ENCODE results near the gene DDX3X. TPM values are rescaled to one million over a fixed set of nuclear protein-coding genes. Genes with fewer than 3 reads are reported as not detected.
A peak's percentile ranks its signal among the peaks of the same experiment; 100 is the strongest.

Gene DDX3X
- total and polyA plus RNA-seq, 8 donors: 23.2 to 142 (median 96.4) TPM

DNA sequence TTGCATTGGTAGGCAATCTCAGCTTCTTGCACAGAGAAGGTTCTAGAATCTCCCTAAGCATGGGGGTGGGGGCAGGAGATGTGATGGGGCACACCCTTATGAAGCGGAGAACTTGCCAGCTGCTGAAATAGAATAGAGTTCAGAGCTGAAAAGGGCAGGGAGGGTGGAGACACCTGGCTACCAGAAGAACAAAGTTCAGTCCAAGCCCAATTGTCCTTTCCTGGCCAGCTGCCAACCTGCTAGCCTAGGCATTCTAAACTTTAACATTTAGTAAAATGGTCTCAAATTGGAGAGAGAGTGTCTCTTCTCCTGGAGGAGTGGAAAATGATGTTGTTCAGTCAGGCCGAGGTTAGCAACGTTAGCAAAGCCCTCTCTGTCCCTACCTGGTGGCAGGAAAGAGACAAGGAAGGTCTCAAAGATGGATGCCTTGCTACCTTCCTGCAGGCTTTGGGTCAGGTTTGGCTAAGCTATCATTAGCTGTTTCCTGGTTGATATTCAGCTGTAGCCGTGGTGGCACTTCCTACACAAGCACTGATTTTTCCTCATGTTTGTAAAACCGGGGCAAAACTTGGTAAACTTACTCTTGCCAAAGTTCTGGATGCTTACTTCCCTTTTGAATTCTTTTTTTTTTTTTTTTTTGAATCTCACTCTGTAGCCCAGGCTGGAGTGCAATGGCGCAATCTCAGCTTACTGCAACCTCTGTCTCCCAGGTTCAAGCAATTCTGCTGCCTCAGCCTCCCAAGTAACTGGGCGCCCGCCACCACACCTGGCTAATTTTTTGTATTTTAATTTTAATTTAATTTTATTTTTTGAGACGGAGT lies 78.5 kb downstream of the DDX3X start:
- peak in 3 of 4 donors; percentile 16 to 37 (median 27) for ATAC-seq
- no peak for FAIRE-seq
- Histone ChIP-seq H3K4me3 (no peak overlapping the region), H3K9me3 (no peaks in the 10 kb centered on the region), H3K27me3 (peaks cover 0 to 15% (median 0%) of the 10 kb centered on the region in 4 donors), H3K4me1 (no peaks in the 10 kb centered on the region), H3K36me3 (no peaks in the 10 kb centered on the region), H3K27ac (no peak overlapping the region)
- WGBS, 2 donors: 60 to 68% methylated on average over 9 of the region's 9 CpGs
- peak in 3 of 6 donors; percentile 10 to 61 (median 37) for DNase-seq
- intact Hi-C loops (cut with DNase I): no loop called here
- TF ChIP-seq, protein P1, sequence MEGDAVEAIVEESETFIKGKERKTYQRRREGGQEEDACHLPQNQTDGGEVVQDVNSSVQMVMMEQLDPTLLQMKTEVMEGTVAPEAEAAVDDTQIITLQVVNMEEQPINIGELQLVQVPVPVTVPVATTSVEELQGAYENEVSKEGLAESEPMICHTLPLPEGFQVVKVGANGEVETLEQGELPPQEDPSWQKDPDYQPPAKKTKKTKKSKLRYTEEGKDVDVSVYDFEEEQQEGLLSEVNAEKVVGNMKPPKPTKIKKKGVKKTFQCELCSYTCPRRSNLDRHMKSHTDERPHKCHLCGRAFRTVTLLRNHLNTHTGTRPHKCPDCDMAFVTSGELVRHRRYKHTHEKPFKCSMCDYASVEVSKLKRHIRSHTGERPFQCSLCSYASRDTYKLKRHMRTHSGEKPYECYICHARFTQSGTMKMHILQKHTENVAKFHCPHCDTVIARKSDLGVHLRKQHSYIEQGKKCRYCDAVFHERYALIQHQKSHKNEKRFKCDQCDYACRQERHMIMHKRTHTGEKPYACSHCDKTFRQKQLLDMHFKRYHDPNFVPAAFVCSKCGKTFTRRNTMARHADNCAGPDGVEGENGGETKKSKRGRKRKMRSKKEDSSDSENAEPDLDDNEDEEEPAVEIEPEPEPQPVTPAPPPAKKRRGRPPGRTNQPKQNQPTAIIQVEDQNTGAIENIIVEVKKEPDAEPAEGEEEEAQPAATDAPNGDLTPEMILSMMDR (IDR thresholded peaks at IDR 0.05): no peak

Other genes with a start within 250 kb of the DDX3X start
- gene USP9X, start 248.7 kb upstream of the DDX3X start, total RNA-seq: 10 to 100 TPM; 29.4 to 55.2 (median 32.2) TPM
- gene USP9X, start 248.7 kb upstream of the DDX3X start, polyA plus RNA-seq: 10 to 100 TPM in 1 of 2 donors, 1 to 10 TPM in 1; 6.3 to 13.5 TPM
- not detected for gene NYX, start 113.2 kb downstream of the DDX3X start, total RNA-seq
- gene NYX, start 113.2 kb downstream of the DDX3X start, polyA plus RNA-seq: not detected

Measured in pancreas (tissue), 10 donors.